Hypothalamus (tissue), 51 donors: ENCODE data around the gene PLCH1.

Experiments used
- DNase-seq, 51 donors: peaks; one replicate each; lab custom pipeline; 2025; lab: John Stamatoyannopoulos, UW

The PLCH1 gene

DNA sequence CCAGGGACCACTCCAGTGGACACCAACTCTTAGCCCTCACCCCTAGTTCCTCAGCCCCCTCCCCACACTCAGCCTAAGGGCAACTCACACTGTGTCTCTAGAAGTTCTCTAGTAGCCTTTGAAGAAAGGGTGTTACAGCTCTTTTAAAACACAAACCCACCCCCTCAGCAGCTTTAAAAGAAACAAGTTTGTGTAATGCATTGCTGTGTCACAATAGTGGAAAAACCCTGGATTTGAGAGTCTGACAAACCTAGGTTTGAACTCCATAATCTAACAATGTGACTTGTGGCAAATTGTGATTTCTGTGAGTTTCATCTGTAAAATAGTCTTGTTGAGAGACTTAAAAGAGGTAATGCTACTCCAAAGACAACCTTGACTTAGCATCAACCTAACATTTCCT, 54.0 kb downstream of the PLCH1 start:
- no peak for DNase-seq

DNA sequence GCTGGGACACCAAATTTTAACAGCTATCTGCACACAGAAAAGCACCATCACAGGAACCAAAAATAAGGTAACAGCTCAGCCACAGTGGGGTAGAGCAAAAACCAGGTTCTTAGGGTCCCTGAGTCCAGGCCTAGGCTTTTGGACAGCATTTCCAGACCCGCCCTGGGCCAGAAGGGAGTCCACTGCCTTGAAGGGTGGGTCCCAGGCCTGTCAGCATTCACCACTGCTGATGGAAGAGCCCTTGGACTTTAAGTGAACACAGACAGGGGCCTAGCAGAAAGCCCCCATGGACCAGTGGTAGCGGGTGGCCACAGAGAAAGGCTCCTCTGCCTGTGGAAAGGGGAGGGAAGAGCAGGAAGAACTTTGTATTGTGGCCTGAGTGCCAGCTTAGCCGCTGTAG, 56.4 kb downstream of the PLCH1 start:
- DNase-seq = no peak

GRCh38 chr3:155683344-155683720, 61.5 kb downstream of the PLCH1 start:
- DNase-seq = no peak

DNA sequence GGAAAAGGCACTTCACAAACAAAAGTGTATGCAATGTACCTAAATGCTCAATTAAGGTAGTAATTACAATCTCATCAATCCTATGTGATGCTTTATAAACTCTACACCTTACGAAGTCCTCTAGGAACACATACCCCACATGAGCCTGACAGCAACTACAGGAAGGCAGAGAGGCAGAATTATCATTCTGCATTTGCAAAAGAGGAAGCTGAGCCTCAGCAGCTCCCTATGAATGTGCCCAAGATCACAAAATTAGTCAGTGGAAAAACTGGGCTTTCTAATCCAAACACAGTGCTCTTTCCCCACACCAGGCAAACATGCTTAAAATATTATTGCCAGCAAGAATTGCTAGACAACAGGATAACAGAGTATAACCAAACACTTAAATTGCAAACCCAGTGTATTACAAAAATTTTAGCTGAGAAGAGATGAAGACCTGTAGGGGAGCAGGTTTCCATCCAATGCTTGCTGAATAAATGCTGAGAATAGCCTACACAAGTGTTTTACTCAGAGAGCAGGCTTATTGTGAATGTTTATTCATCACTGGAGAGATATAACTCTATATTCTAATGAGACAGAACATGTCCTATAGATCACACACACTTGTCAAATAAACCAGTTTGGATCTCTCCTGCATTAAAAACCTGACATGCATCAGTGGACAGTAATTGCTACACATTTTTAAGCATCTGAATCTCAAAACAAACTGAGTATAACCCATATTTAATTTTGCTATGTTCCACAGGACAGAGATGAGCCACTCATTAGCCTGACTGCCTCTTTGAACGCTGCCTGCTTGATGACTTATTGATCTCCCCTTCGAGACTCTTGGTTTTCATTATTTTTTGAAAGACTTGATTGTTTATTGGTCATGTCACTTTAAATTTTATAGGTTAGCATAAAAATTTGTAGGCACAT, 62.2 kb downstream of the PLCH1 start:
- no peak for DNase-seq

DNA sequence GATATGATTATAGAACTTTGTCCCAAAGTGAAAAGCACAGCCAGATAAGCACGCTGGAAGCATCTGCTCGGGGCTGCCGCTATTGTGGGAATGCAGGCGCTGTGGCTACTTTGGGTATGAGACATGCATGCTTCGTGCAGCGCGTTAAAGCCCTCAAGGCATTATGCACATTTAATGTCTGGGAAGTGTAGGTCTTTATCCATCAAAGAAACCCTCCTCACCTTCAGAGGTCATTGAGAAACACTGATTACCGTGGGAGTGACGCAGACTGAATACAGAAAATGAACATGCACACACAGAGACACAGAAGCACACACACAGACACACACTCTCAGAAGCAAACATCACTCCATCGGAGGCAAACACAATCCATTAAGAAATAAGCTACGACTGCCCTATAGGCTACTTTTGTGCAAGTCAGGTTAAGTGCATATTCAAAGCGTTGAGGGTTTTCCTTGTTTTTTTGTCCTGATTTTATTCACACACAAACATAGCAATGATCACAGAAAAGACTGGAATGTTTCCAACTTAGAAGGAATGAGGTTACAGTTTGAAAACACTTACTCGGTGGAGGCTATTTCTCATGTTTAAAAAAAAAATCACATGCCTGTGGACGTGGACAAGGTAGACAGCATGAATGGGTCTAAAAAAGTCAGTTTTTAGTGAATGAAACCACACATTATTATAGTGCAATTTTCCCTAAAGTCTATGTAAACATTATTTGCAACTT, 68.5 kb downstream of the PLCH1 start:
- DNase-seq = peak in 23 of 51 donors; percentile 1 to 23 (median 5)

GRCh38 chr3:155675094-155675493, 69.8 kb downstream of the PLCH1 start:
- no peak for DNase-seq

DNA sequence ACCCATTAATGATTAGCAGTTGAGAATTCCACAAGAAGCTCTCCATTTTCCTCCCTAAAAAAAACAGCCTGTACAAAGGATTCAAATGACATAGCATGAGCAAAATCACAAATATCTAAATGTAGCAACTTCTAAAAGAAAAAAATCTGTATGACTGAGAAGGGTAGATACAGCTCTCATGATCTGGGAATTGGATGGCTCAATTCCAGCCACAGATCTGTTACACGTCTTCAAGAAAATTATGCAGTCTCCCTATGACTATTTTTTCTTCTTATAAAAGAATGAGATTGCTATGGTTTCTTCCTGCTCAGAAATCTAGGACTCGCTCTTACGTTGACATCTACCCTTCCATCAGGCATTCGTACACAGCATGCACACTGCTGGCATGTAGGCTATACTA, 71.5 kb downstream of the PLCH1 start:
- no peak for DNase-seq

DNA sequence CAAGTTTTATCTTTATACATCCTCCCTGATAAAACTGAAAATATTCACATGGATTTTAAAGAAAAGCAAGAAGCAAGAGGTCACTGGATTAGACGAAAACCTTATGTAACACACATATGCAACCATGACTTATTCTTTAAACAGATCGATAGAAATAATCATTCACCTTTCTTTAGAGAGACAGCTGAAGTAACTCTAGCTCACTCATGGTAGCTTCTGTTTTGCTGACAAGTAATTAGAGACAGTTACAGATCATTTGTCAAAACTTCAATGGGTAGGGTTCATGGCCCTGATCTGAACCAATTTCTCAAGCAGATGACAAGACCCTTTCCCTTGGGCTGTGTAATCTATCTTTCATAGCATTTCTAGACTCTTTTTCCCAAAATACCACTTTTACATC, 74.5 kb downstream of the PLCH1 start:
- DNase-seq = no peak

DNA sequence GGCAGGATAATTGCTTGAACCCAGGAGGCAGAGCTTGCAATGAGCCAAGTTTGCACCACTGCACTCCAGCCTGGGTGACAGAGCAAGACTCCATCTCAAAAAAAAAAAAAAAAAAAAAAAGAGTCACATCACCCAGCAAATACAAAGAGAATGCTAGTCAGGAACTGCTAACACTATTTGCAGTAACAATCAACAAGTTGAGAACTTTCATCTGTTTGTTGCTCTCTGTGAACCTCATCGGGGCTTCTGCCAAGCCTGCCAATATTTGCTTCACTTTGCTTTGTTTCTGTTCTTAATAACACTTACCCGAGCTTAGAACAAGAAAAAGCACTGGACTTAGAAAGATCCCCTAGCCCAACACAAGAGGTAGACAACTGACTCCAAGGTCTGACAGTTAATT, 76.9 kb downstream of the PLCH1 start:
- no peak for DNase-seq

DNA sequence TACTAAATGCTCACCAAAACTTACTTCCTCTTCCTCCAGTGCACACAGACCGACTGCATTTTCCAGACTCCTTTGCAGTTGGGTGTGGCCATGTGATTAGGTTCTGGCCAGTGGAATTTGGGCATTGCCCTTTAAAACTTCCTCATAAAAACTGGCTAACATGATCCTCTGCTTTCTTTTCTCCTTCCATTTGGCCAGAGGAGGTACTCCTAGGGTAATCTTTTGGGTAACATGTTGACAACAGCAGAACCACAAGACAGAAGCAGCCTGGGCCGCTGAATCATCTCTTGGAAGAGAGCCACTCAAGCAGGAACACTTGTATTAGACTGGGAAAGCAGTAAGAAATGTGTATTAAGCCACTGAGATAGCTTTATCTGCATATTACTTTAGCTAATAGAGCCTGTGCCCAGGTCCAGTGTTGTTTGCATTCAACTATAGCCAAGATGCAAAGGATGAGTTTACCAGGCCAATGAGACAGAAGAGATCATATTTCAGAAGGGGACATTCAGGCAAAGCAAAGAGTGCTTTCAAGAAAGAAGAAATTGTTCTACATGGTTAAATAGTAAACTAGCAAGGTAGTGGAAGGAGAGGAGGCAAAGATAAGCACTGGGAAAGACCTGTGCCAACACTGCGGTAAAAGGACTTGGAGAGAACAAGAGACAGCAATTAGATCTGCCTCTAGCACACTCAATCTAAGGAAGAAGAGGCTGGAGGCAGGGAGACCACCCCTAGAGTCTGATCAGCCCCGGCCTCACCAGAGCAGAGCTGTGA, 79.8 kb downstream of the PLCH1 start:
- DNase-seq = peak in 8 of 51 donors; percentile 1 to 16 (median 5)

DNA sequence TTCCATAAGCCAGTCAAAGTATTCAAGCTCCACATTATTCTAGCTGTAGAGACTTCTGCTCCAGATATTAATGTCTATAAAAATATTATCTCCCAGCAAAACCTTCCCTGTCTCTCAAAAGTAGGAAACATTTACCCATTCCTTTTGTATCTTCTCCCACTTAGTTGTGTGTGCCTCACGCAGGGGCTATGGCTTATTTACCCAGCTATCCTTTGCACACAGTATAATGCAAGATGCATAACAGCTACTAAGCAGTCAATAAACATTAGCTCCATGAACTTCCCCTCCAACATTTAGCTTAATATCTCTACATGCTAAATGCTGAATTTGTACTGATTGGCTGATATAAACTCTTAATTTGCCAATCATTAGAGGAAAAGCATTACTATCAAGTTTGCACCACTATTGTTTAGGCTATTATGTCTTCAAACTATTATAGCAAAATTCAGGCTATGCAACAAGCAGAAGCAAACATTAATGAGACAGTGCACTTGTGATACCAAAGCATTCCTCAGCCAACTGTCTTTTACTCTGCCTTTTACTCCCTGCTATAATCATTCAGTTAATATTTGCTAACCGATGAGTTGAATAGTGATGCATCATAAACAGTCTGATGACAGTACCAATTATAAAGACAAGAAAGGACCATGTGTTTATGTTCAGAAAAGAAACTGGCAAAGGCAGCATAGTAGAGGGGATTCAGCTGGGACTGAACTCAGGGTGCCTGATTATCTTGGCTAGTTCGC, 81.2 kb downstream of the PLCH1 start:
- no peak for DNase-seq

- no peak for DNase-seq
Measured at GRCh38 chr3:155661760-155662159, 83.1 kb downstream of the PLCH1 start.

DNA sequence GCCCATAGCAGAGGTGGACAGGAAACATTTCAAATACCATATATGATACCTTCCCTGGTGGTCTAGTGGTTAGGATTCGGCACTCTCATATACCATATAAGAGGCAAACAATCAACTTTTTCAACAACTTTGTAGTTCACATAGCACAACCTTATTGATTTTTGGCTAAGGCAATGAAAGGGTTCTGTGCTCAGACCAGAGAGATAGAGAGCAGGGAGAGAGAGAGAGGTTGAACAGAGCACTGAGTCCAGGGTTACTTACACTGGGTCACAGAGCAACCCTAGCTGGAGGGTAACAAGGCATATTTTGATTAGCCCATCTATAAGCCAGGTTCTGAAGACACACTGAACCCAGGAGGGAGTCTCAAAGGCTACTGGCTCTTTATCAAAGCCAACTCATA, 83.8 kb downstream of the PLCH1 start:
- DNase-seq = no peak

DNA sequence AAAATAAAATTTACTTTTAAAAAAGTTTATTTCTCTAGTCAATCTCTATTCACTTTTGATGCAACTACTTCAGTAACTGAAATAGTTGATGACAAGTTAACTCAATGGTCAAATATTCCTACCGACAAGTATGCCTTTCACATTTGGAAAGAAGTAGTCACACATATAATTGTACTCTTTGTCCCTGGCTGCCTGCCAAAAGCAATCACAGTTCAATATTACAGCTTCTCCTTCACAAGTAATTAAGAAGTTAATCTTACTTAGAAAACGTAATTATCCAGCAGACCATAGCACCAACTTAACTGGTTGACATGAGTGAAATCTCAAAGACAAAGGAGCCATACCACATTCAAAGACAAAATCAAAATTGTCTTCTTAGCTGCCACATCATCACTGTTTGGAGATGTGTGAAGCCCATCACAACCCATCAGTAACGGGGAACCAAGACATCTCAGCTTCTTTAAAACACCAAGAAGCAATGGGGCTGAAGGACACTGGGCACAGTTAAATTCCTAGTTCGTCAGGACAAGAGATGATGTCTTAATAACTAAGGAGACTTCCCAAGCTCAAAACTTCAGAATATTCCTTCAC, 86.1 kb downstream of the PLCH1 start:
- DNase-seq = no peak

- no peak for DNase-seq
Measured at GRCh38 chr3:155658006-155658405, 86.9 kb downstream of the PLCH1 start.

- DNase-seq = no peak
Measured at GRCh38 chr3:155657161-155657560, 87.7 kb downstream of the PLCH1 start.

GRCh38 chr3:155656466-155656865, 88.4 kb downstream of the PLCH1 start:
- no peak for DNase-seq

- DNase-seq = no peak
Measured at GRCh38 chr3:155651489-155652218, 93.2 kb downstream of the PLCH1 start.

GRCh38 chr3:155648013-155648591, 96.8 kb downstream of the PLCH1 start:
- DNase-seq = no peak
